Ishikawa (cell line): ENCODE data around the gene C20orf141.

Source experiments
- CEBPB ChIP-seq: IDR thresholded peaks from 2 replicates; pipeline ENCODE4 v1.6.1; 2012
- CREB1 ChIP-seq: IDR thresholded peaks from 2 replicates; pipeline ENCODE4 v1.6.1; 2012; ENCODE audit warnings: low read depth
- EGR1 ChIP-seq: IDR thresholded peaks from 2 replicates; pipeline ENCODE4 v1.6.1; 2012
- EP300 ChIP-seq: IDR thresholded peaks from 2 replicates; pipeline ENCODE4 v1.6.1; 2012; ENCODE audit warnings: borderline replicate concordance
- FOXM1 ChIP-seq: IDR thresholded peaks from 2 replicates; pipeline ENCODE4 v1.6.1; 2012; ENCODE audit warnings: low read depth, borderline replicate concordance
- NFIC ChIP-seq: IDR thresholded peaks from 2 replicates; pipeline ENCODE4 v1.6.1; 2012
- RAD21 ChIP-seq: IDR thresholded peaks from 2 replicates; pipeline ENCODE4 v1.6.1; 2012; ENCODE audit warnings: low read depth
- REST ChIP-seq: IDR thresholded peaks from 2 replicates; pipeline ENCODE4 v1.6.1; 2012; ENCODE audit warnings: low read depth, mild to moderate bottlenecking
- TAF1 ChIP-seq: IDR thresholded peaks from 2 replicates; pipeline ENCODE4 v1.6.1; 2012; ENCODE audit warnings: low read depth, mild to moderate bottlenecking
- TCF12 ChIP-seq: IDR thresholded peaks from 2 replicates; pipeline ENCODE4 v1.6.1; 2012; ENCODE audit warnings: low read depth
- TEAD4 ChIP-seq: IDR thresholded peaks from 2 replicates; pipeline ENCODE4 v1.6.1; 2012
- USF1 ChIP-seq: IDR thresholded peaks from 2 replicates; pipeline ENCODE4 v1.6.1; 2012
- YY1 ChIP-seq: IDR thresholded peaks from 2 replicates; pipeline ENCODE4 v1.6.1; 2012; ENCODE audit warnings: low read depth
- ZBTB7A ChIP-seq: IDR thresholded peaks from 2 replicates; pipeline ENCODE4 v1.6.1; 2012; ENCODE audit warnings: low read depth
- TF ChIP-seq, protein P1 (sequence below): IDR thresholded peaks from 2 replicates; pipeline ENCODE4 v1.6.1; 2012

Gene C20orf141

GRCh38 chr20:2829376-2829775 lies 14.6 kb downstream of the C20orf141 start:
- TF ChIP-seq RAD21 (no peak), TEAD4 (no peak), FOXM1 (no peak), YY1 (no peak), CREB1 (no peak), TAF1 (no peak), EGR1 (no peak), TCF12 (no peak), NFIC (no peak), USF1 (no peak)
- TF ChIP-seq, protein P1, sequence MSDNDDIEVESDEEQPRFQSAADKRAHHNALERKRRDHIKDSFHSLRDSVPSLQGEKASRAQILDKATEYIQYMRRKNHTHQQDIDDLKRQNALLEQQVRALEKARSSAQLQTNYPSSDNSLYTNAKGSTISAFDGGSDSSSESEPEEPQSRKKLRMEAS, result no peak

GRCh38 chr20:2833761-2834160 lies 19.0 kb downstream of the C20orf141 start:
- TF ChIP-seq FOXM1 (no peak), ZBTB7A (no peak), EGR1 (no peak), YY1 (no peak), TAF1 (no peak)

GRCh38 chr20:2834401-2835110 lies 19.8 kb downstream of the C20orf141 start:
- no peak for TF ChIP-seq REST
- TF ChIP-seq CEBPB, result no peak
- TF ChIP-seq, protein P1, result no peak
- no peak for TF ChIP-seq ZBTB7A
- TF ChIP-seq EGR1, result no peak
- TF ChIP-seq EP300, result no peak
- TF ChIP-seq FOXM1, result no peak
- no peak for TF ChIP-seq YY1

DNA sequence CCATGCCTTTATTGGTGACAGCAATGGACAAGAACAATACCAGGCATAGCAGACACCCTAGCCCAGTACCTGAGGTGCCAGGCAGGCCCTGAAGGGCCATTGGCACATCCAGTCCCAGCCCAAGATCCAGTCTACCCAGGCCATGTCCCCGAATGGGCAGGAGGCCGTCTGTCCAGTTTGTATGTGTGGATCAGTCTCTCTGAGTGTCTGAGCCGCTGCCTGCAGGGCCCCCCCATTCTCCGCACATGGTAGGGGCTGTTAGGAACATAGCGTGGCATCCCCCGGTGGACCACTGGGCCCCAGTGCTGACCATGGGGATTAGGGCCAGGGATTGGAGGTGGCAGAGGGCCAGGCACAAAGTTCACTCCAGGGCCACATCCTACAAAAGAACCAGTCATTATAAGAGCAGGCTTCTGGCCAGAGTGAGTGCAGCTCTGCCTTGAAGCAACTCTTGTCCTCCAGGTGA lies 20.6 kb downstream of the C20orf141 start:
- no peak for TF ChIP-seq TAF1
- no peak for TF ChIP-seq USF1
- no peak for TF ChIP-seq TCF12
- no peak for TF ChIP-seq REST
- TF ChIP-seq TEAD4, result no peak
- no peak for TF ChIP-seq EGR1
- TF ChIP-seq RAD21, result no peak
- no peak for TF ChIP-seq FOXM1
- no peak for TF ChIP-seq NFIC
- no peak for TF ChIP-seq CREB1
- TF ChIP-seq CEBPB, result no peak

DNA sequence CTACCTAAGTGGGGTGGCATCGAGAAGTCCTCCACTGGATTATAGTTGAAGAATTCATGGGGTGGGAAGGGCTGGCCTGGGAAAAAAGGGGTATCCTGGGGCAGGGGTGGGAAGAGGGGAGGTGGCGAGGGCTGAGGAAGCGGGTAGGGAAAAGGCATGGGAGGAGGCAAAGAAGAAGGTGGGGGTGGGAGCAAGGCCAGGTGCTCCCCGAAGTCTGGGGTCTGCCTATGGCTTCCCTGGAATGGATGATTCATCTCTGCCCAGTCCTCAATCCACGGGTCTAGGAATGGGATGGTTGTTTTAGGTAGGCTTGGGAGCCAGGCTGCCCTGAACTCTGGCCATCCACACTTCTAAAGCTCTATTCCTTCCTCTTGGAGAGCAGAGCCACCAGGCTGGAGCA lies 21.2 kb downstream of the C20orf141 start:
- no peak for TF ChIP-seq USF1
- no peak for TF ChIP-seq REST
- no peak for TF ChIP-seq CREB1
- no peak for TF ChIP-seq EP300
- TF ChIP-seq FOXM1, result no peak
- no peak for TF ChIP-seq TAF1
- no peak for TF ChIP-seq TEAD4
- TF ChIP-seq, protein P1, result no peak
- no peak for TF ChIP-seq EGR1
- TF ChIP-seq RAD21, result no peak
- no peak for TF ChIP-seq NFIC
- no peak for TF ChIP-seq ZBTB7A
- TF ChIP-seq YY1, result no peak
